DMS 273 (cell line): ENCODE data around the gene MTHFR.
A peak's percentile ranks its signal among the peaks of the same experiment; 100 is the strongest.

Experiments used
- DNase-seq: peaks from one replicate; lab custom pipeline; 2025; ENCODE audit not compliant: unreplicated experiment; lab: John Stamatoyannopoulos, UW

Gene MTHFR

DNA sequence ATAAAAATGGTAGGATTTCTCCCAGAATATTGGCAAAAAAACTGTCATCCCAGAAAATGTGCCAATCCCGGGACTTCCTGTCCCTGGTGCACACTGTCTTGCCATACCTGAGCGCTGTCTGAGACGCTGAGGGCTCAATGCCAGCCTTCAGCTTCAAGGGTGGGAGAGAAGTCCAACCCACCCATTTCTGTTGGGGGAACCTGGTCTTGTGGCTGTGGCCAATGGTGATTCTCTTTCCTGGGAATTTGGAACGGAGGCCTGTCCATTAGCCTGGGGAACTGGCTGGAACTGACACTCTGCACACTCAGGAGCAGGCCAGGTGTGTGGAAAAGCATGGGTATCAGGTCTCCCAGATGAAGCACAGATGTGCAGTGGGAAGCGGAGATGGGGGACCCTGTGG is 6.7 kb downstream of the MTHFR start:
- no peak for DNase-seq

DNA sequence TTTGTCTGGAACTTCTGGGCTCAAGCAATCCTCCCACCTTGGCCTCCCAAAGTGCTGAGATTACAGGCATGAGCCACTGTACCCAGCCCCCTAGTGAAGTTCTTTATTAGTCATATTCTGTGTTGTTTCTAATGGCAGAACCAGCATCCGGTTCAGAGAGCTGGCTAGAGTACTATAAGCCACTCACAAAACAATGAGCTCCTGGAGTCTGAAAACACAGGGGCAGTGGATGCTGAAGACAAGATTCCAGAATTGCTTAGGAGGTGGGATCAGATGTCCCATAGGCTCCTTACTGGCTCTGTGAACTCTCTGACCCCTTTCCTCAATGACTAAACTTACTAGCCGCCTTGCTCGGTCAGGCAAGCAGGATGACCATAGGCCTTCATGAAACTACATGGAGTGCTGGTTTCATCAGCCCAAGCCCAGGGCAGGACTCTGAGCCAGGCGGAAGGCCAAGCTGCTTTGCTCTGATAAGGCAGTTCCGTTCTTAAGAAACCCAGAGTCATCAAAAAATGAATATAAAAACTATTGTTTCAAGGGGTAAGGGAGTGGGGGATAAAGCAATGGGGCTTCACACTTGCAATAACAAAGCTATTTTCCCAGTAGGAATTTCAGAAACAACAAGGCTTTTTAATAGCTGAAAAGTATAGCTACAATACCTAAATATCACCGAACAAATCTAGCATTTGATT is 8.1 kb downstream of the MTHFR start:
- no peak for DNase-seq

DNA sequence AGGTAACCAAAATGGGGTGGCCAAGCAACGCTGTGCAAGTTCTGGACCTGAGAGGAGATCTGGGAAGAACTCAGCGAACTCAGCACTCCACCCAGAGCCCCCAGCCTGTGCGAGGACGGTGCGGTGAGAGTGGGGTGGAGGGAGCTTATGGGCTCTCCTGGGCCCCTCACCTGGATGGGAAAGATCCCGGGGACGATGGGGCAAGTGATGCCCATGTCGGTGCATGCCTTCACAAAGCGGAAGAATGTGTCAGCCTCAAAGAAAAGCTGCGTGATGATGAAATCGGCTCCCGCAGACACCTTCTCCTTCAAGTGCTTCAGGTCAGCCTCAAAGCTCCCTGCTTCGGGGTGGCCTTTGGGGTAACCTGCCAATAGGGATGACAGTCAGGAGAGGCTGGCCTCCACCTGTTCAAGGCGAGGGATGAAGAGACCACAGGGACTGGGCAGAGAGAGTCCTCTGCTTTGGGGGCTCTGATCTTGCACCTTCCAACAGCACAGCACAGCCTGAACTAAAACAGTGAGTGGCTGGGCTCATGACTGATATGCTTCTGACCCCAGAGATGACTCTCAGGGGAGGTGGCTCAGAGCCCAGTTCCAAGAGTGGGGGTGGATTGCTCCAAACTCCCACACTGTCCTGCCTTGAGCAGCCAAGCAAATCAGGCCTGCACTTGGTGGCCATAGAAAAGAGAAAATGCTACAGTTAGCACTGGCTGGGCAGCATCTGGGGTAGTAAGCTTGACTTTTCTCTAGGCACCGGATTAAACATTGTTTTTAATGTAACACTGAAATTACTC is 9.5 kb downstream of the MTHFR start:
- DNase-seq, result no peak

DNA sequence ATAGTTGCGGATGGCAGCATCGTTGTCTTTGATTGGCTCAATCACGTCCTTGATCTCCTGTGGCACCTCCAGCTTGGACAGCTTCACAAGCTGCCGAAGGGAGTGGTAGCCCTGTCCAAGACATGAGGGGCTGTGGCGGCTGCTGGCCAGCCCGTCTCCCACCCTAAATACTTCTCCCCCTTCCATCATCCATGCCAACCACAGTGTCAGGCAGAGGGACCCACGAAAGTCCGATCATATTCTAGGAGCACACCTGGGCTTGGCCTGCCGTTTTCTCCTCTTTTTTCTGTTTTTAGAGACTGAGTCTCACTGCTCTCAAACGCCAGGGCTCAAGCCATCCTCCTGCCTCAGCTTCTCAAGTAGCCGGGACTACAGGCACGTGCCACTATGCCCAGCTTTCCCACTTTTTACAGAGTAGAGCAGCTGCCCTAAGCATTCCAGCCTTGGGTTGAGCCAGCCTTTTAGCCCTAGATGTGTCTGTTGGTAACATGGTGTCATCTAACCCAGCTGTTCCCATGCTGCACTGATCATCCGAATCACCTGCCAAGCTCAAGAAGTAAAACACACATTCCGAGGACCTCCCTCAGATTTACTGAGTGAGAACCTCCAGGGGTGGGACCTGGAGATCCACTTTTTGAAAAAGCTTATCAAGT is 10.4 kb downstream of the MTHFR start:
- no peak for DNase-seq

DNA sequence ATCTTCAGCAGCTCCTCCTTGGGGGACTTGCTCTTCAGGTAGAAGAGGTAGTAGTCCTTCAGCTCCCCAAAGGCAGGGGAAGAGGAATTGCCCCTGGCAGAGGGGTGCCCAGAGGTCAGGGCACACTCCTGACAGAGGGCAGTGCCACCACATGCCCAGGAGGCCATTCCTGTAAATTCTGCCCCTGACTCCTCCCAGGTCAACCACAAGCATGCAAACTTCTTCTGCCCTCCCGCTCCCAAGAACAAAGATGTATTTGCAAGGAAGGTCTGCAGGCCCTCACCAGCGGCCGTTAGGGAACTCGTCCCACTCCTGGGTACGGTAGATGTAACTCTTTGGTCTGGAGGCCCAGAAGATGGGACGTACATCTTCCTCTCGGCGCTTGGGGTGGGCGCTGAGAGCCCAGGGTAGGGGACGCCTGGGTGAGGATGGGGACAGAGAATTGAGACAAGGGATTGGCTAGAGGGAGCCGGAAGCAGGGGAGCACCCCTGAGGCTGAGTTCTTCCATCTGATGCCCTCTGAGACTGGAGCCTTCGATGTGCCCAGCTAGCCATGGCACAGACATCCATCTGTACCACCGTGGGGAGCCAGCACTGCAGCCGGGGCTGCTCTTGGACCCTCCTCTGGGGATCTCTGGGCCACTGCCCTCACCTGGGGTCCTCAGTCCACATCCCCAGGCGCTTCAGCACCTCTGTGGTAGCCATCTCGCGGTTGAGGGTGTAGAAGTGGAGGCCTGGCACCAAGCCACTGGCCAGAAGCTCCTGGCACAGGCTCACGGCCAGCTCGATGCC is 11.1 kb downstream of the MTHFR start:
- no peak for DNase-seq

DNA sequence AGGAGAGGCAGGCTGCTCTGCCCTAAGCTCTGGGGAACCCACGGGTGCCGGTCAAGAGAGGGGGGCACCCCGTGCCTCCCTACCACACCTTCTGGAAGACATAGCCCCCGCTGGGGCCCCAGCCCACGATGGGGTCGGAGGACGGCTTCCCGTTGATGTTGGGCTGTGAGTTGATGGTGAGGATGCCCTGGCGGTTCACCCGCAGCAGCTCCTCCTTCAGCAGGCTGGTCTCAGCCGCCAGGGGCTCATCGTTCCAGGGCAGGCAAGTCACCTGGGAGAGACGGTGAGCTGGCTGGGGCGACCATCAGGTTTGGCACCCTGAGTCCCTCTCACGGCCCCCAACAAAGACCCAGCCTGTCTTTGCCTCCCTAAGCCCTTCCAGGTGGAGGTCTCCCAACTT is 11.9 kb downstream of the MTHFR start:
- DNase-seq, result no peak

DNA sequence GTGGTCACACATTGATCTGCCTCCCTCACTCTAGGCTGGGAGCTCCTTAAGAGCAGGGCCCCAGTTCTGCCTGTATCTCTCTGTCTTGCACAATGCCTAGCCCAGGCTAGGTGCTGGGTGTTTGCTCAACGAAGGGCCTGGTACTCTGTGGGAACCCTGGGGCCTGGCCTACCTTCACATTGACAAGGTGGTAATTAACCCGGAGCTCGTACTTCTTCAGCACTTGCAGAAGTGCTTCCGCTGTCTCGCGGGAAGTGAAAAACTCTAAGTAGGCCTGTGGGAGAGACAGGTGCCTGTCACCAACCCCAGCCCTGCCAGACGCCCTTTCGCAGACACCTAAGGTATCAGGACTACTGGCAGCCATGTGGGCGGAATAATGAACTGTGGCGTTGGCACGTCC is 13.7 kb downstream of the MTHFR start:
- DNase-seq, result no peak

DNA sequence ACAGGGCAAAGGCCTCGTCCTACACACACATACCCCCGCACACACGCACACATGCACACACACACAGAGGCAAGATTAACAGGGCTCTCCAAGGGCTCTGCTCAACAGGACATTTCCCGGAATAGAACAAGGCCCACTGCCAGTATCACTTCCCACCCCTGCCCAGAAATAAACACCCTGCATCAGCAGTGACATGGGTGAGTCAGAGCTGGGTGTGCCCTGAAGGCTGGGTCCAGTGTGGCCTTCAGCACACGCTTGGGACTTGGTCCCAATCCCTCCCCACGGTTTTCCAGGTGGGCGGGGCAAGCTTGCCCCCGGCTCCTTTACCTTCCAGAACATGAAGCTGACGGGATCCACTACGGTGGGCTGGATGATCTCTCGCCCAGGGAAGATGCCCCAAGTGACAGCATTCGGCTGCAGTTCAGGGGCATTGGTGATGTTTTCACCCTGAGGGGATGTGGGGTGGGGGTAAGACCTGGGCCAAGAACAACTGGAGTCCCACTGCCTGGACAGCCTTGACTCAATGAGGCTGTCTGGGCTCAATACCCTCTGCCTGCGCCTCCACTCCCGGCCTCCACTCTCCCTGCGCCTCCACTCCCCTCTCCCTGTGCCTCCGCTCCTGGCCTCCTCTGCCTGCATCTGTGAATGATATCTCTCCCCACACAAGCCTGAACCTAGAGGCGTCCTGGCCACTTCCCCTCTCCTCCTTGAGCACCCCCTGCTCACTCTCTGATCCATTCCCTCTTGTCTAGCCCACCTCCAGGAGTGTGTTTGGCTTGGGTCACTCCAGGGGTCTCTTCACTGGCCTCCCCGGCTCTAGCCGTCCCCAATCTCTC is 14.7 kb downstream of the MTHFR start:
- no peak for DNase-seq

DNA sequence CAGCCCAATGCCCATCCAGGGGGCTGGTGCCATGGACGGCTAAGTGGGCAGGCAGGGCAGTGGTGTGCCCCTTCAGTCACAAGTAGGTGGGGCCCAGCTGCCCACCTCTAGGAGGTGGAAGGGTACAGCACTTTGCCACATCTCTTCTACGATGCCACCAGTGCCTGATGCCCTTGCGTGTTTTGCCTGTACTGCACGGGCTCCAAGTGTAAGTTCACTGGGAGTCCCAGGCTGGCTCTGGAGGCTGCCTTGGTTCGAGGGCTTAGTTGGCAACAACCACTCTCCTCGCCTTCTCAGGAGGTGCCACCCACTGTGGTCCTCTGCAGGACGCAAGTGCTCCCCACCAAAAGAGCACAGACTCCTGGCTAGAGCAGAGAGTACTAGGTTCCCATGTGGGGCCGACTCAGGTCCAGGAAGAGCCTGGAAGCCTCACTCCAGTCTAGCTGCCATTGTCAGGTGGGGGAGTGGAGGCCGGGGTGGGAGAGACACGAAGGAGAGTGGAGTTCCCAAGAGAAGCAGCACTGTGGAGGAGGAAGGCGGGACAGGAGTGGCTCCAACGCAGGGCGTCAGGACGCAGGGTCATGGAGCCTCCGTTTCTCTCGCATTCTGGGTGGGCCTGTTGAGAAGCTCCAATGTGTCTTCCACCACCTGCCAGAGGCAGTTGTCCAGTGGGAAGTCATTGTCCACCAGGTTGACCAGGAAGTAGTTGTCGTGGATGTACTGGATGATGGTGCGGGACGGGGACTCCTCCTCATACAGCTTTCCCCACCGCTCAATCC is 15.5 kb downstream of the MTHFR start:
- no peak for DNase-seq

DNA sequence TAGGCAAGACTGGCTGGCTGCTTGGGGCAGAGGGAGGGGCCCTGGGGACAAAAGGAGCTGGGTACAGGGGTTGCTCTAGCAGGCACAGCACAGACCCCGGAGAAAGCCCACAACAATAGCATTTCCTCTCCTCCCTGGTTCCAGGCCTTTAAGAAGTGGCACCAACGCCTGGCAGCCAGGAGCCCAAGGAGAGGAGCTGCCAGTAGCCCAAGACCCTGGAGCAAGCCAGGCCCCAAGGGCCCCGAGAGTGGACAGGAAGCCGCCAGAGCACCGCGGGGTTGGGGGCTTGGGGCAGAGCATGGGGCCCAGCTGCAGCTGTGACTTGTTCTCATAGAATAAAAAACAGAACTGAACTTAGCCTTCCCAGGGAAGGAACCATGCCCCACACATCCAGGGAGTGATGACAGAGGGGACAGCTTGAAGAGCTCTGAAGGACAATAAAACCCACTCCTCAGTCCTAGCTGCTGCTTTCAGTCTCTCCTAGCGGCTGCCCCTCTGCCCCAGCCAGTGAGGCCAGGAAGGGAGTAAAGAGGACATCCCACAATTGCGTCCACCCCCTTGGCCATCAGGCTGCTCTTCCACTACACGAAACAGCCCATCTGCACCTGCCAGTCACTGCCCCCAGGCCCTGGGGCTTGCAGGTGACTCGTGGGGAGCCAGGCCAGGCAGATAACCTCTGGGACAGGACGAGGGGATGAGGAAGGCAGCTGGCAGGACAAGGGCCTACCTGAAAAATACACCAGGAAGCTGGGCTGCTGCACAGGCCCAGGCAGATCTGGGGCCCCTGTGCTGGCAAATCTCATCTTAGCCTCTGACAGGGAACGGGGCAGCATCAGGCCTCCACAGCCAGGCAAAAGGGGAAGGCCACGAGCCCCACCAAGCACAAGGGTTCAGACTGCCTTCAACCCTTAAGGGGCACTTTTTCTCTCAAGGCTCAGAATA is 16.4 kb downstream of the MTHFR start:
- DNase-seq, result no peak

DNA sequence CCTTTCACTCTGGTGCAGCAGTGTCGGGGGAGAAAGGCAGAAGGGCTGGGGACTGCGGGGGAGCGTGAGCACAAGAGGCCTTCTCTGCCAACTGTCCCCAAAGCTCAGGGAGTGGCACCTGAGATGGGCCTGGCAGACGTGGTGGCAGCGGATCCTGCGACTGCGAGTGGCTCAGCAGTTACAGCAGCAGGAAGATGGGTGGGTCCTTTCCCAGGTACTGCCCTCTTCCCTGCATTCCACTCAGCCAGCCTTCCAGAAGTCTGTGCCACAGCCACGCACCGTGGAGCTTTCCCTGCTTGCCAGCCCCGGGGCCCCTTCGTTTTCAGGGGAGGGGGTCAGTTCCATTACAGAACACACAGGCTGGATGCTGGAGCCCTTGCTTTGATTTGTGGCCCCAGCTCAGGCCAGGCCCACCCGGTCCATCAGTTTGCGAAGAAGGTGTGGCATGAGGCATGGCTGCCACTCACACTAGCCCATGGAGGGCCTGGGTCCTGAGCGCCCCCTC is 17.2 kb downstream of the MTHFR start:
- DNase-seq, result no peak

DNA sequence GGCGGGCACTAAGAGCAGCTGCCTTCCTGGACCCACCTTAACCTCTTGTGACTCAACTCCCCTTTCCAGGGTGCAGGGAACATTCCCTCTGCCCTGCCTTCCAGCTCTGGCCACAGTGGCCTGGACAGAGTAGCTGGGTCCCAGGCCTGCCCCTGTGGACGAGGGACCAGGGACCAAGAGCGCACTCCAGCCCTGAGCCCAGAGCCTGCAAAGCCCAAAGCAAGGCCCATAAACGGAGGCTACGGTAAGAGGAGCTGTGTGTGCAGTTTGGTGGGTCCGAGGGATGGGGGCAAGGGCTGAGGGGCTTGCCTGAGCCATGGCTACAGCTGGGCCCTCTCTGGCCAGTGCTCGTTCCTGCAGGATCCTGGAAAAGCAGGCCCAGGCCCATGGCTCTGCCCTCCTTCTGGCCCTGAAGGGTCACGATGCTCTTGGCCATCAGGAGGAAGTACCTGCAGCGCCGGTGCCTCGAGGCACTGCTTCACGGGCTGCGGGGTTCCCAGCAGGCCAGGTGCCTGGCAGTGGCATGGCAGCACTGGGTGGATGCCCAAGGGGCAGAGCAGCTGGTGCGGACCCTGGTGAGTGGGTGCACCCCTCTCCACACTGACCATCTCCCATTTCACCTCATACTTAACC is 17.8 kb downstream of the MTHFR start:
- no peak for DNase-seq

DNA sequence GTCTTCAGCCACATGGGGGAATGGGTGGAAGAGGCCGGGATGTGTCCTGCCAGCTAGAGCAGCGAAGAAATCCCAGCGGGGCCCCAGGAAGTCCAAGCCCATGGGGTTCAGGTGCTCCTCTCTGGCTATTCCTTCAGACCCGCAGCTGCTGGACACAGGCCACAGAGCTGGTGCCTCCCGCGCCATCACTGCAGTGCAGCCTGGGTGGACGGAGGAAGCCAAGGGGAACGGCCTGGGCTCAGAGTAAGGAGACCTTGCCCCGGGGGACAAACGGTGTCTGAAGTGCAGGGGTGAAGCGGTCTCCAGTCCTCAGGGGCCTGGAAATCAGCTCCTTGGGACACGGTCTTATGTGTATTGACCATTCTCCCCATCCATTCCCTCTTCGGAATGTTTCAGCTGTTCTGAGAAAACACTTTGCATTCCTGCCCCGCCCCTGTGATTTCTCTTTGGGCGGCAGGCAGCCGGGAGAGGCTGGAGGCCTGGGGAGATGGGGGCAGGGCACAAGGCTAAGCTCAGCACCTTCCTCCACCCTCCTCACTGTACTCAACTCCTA is 18.4 kb downstream of the MTHFR start:
- no peak for DNase-seq

DNA sequence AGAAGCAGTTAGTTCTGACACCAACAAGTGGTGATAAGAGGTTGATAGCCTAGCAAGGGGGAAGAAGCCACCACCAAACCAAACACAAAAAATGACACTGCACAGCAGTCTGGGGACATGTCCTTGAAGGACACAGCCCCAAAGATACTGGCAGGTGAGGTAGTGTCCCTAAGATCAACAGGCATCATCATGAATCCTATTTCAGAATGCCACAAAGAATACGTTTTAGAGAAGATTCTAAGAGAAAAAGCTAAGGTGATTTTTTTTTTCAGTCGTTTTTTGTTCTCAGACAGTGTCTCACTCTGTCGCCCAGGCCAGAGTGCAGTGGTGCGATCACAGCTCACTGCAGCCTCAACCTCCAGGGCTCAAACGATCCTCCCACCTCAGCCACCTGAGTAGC is 19.6 kb downstream of the MTHFR start:
- no peak for DNase-seq

DNA sequence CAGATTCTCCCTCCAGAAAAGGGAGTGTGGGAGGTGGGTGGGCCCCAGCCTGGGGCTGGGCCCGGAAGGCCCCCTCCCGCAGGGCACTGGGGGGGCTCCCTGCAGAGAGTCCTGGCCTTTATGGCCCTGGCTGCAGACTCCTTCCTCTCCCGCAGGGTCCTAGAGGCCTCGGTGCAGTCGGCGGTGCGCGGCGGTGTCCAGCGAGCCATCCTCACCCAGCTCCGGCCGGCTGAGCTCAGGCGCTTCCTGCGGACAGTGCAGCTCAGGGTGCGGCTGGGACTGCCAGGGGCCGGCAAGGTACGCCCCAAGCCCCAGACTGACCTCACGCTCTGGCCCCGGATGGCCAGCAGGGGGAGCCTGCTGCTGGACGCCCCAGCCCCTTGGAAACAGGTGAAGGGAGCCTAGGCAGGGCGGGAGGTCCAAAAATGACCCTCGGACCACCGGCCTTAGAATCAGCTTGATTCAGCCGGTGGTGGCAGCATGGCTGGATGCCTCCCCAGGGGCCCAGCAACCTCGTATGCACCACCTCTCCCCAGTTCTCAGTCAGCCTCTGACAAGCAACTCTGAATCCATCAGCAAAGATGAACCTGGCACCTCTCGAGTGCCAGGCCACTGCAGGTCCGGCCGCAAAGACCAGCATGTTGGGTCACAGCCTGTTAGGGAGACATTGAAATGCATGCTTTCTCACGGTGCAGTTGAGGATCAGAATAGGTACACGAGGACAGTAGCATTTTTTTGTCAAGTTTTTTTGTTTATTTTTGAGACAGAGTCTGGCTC is 20.6 kb downstream of the MTHFR start:
- peak; percentile 63 for DNase-seq

DNA sequence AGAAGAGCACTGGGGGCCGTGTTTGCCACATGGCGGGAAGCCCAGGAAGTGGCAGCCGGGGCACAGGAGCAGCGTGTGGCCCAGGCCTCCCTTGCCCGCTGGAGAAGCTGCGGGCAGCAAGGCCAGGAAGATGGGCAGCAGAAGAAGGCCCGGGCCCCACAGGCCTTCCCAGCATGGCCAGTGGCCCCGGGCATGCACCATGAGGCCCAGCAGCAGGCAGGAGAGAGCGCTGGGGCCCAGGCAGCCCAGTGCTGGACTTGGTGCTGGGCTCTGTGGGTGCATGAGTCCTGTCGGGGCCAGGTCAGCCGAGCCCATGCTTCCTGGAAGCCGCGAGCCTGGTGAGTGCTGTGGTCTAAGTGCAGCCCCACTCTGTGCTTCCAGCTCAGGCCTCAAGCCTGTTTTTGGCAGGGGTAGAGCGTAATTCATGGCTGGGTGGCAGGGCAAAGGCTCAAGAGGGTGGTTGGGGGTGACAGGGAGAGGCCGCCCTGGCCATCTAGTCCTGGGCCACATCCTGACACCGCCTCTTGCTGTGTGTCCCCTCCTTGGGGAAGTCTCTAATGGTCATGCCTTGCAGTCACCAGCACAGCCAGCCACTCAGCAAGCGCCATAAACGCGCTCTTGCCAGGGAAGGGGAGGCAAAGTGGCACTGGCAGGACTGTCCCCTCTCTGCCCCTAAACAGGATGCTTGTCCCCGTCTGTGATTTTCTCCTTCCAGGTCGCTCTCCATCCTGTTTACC is 21.3 kb downstream of the MTHFR start:
- DNase-seq, result no peak
